Tibial nerve (tissue), 3 donors: ENCODE results near the gene KRT32.

Source experiments
- POLR2A ChIP-seq, 2 donors: fragments of 450-650 bp; IDR thresholded peaks; one replicate each; pipeline ENCODE4 v1.6.1; 2017; ENCODE audit warnings: antibody characterized with exemption in 2 of 2, mild to moderate bottlenecking in 2 of 2, moderate library complexity in 2 of 2
- TF ChIP-seq, protein P1 (sequence below), 5 experiments: fragments of 200-600 bp in 3 of 5; fragments of 450-650 bp in 2 of 5; sonication (generic) in 3 of 5; IDR thresholded peaks; one replicate each; pipeline ENCODE4 v1.5.1; 2016 to 2019; ENCODE audit warnings: antibody characterized with exemption in 5 of 5, mild to moderate bottlenecking in 3 of 5, moderate library complexity in 2 of 5

DNA sequence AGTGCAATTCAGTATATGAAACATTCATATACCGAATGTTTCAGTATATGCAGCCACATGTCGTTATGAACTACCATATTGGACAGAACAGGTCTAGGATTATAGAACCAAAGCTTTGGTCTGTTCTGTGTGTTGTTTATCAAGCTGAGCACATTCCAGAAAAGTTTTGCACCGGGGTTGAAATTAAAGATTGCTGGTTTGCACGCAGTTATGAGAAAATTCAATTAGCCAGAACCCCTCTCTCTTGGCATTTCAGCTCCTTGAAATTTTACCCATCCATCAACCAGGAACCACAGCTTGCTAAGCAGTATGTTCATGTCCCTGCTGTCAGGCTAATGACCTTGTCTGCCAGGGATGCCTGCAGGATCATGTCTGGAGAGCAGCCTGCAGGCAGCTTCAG is 9.5 kb downstream of the KRT32 start:
- no peak for TF ChIP-seq POLR2A (IDR thresholded peaks at IDR 0.05)
- TF ChIP-seq, protein P1, sequence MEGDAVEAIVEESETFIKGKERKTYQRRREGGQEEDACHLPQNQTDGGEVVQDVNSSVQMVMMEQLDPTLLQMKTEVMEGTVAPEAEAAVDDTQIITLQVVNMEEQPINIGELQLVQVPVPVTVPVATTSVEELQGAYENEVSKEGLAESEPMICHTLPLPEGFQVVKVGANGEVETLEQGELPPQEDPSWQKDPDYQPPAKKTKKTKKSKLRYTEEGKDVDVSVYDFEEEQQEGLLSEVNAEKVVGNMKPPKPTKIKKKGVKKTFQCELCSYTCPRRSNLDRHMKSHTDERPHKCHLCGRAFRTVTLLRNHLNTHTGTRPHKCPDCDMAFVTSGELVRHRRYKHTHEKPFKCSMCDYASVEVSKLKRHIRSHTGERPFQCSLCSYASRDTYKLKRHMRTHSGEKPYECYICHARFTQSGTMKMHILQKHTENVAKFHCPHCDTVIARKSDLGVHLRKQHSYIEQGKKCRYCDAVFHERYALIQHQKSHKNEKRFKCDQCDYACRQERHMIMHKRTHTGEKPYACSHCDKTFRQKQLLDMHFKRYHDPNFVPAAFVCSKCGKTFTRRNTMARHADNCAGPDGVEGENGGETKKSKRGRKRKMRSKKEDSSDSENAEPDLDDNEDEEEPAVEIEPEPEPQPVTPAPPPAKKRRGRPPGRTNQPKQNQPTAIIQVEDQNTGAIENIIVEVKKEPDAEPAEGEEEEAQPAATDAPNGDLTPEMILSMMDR (IDR thresholded peaks at IDR 0.05) = no peak
